ENCODE measurements around the gene NUMB.

NUMB gene

DNA sequence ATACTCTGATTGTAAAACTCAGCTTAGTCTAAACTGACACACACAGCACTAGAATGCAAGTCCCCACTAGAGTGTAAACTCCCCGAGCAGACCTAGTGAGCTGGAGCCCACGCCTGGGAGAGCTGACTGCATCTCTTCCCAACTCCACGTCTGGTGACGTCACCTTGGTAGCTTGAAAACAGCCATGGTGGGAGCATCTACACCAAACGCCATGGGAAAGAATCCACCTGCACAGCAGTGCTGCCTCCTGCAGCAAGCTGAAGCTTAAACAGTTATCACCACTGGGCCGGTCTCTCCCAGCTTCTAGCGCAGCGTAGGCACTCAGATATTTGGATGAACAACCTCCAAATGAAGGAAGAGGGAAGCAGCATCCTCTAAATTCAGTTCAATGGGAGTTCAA, 225.4 kb downstream of the NUMB start:
- no peak for DNase-seq (ENCODE audit: low read depth in 2 of 2)

DNA sequence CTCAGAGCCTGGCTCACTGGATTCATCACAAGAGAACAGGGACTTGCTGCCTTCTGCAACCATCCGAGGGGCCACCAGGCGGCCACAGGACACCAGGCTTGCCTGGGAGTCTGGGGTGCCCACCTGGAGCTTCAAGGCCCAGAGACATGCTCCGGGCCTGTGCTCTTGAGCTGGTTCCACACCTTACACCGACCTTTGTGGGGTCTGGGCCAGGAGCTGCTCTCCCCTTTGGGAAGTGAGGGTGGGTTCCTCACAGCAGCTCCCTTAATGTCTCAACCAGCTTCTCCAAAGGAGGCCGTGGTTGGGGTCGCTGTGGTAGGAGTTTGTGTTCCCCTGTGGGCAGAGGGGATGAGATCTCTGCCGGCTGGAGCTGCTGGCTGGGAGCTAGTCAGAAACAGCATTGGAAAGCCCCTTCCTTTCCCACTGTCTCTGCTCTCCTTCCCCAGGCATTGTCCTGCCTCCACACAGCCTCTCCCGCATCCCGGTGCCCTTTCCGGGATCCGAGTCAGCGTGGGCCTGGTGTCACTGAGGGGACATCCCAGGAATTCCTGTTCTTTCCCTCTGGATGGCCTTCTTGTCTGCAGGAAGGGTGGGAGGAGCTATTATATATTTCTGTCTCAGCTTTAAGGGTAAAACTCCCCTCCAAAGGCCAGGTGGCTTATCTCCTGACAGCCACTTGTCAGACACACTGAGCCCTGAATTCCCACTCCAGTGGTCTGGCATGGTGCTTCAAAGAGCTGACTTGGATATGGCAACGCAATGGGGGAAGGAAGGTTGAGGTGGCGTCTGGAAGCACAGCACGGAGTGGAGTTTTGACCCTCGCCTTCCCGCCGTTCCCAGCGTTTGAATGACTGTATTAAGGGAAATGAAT, 226.1 kb downstream of the NUMB start:
- DNase-seq (ENCODE audit: low read depth in 2 of 2) = no peak

DNA sequence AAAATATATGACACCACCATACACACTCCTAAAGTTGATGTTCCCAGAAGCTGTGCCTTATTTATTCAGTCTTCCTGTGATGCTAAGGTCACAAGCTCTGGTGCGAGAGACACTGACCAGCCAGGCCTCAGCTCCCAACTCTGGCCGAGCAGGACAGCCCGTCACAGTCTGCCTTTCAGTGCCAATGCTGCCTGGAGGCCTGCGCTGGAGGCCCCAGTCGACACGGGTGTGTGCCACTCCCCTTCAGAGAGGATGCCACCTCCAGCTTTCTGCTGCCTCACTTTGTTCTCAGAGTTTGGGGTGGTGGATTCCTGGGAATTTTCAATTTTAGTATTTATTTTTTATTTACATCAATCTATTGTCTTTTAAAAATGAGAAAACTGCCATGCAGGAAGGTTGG, 228.3 kb downstream of the NUMB start:
- no peak for DNase-seq (ENCODE audit: low read depth in 2 of 2)

DNA sequence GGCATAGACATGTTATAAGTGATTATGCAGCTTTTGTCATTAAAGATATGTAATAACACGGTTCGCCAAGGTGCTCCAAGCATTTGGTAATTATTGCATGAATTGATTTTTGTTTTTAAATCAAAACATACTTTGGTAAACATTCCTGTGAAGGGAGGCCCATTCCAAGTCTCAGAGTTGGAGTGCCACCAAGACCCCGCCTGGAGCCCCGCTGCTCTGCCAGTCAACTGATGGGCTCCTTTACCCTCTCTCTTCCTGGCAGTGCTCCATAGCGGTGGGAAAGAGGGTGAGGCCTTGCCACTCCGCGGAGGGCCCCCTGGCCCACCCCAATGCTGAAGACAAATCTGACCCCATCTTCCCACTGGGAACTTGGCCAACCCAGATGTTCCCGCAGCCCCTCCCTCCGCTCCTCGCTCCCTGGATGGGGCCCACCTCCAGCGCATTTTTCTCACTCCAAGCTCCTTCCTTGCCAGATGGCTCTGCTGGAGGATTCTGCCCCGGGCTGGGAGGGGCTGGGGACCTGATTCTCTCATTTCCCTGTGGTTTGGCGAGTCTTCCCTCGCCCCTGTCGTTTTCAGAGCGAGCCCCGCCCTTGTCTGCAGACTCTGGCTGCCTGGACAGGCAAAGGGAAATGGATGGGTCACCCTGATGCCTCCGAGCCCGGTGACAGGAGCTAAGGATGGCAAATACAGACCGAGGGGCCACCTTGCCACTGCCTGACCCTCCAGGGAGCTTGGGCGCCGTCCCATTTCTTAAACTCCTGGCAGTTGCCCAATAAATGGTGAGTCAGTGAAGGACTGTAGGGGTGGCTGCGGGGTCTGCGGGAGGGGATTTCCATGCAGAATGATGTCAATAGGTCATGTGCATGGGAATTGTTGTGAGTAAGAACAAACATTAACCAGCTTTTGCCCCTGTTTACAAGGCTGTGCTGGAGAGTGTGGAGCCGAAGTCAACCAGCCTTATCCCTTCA, 230.2 kb downstream of the NUMB start:
- no peak for DNase-seq (ENCODE audit: low read depth in 2 of 2)

DNA sequence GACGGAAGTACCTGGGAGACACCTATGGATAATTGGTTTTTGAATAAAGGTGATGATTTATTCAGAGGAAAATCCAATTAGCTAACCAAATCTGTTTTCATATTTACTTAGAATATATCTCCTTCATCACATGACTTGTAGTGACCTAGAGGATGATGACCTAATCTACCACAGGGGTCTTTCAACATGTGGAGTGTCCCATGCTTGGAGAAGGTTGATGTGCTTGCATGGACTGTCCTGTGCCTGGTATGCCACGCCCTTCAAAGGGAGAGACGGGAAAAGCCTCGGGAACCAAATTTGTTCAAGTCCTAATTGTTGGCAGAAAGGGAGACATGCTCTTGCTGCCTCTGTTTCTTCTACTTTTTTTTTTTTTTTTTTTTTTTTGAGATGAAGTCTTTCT, 232.8 kb downstream of the NUMB start:
- no peak for DNase-seq (ENCODE audit: low read depth in 2 of 2)
